H9 (cell line): Measurements from ENCODE around the gene LRRK1. TPM values are rescaled to one million over a fixed set of nuclear protein-coding genes. Genes with fewer than 3 reads are reported as not detected.

ENCODE experiments used
- DNase-seq: peaks from one replicate; pipeline ENCODE4 v3.0.0-alpha.2; 2017
- H2AFZ ChIP-seq: one replicate; pipeline ENCODE4 v1.6.1; 2013; ENCODE audit warnings: mild to moderate bottlenecking, low read length, control low read depth, moderate library complexity
- H2AK5ac ChIP-seq: 2 replicates; pipeline ENCODE4 v1.6.1; 2013; ENCODE audit warnings: low read length, control low read depth, mixed read lengths; ENCODE audit not compliant: insufficient read length
- H2BK120ac ChIP-seq: one replicate; pipeline ENCODE4 v1.6.1; 2013; ENCODE audit warnings: low read depth, mild to moderate bottlenecking, low read length, control low read depth, inconsistent platforms; ENCODE audit not compliant: poor library complexity, severe bottlenecking
- H2BK12ac ChIP-seq: 2 replicates; pipeline ENCODE4 v1.6.1; 2013; ENCODE audit warnings: low read length, control low read depth, mixed read lengths, low read depth; ENCODE audit not compliant: insufficient read length
- H2BK15ac ChIP-seq: 2 replicates; pipeline ENCODE4 v1.6.1; 2013; ENCODE audit warnings: low read depth, low read length, control low read depth
- H2BK20ac ChIP-seq: one replicate; pipeline ENCODE4 v1.6.1; 2013; ENCODE audit warnings: low read depth, mild to moderate bottlenecking, low read length, control low read depth, inconsistent platforms; ENCODE audit not compliant: poor library complexity, severe bottlenecking
- H2BK5ac ChIP-seq: 2 replicates; pipeline ENCODE4 v1.6.1; 2013; ENCODE audit warnings: low read length, control low read depth, mixed read lengths; ENCODE audit not compliant: insufficient read length
- H3K14ac ChIP-seq: 2 replicates; pipeline ENCODE4 v1.6.1; 2013; ENCODE audit warnings: low read length, control low read depth; ENCODE audit not compliant: insufficient read depth
- H3K18ac ChIP-seq: 2 replicates; pipeline ENCODE4 v1.6.1; 2013; ENCODE audit warnings: low read depth, mild to moderate bottlenecking, mixed read lengths, low read length, control low read depth; ENCODE audit not compliant: insufficient read length
- H3K23ac ChIP-seq: 2 replicates; pipeline ENCODE4 v1.6.1; 2013; ENCODE audit warnings: low read length, control low read depth, mixed read lengths, low read depth; ENCODE audit not compliant: insufficient read length
- H3K23me2 ChIP-seq: 2 replicates; pipeline ENCODE4 v1.6.1; 2013; ENCODE audit warnings: low read depth, mild to moderate bottlenecking, mixed read lengths, low read length, control low read depth; ENCODE audit not compliant: insufficient read length, poor library complexity, severe bottlenecking
- H3K27ac ChIP-seq: 2 replicates; pipeline ENCODE4 v1.5.1; 2013; ENCODE audit warnings: low read length, control low read depth, mixed read lengths, low read depth; ENCODE audit not compliant: insufficient read length
- H3K27me3 ChIP-seq: 2 replicates; pipeline ENCODE4 v1.6.1; 2013; ENCODE audit warnings: low read length, control low read depth, inconsistent platforms; ENCODE audit not compliant: insufficient read depth
- H3K4ac ChIP-seq: 2 replicates; pipeline ENCODE4 v1.6.1; 2013; ENCODE audit warnings: low read depth, mild to moderate bottlenecking, control low read depth, inconsistent platforms, low read length, moderate library complexity
- H3K4me1 ChIP-seq: 2 replicates; pipeline ENCODE4 v1.6.1; 2013; ENCODE audit warnings: low read length, control low read depth, inconsistent platforms; ENCODE audit not compliant: insufficient read depth
- H3K4me2 ChIP-seq: 2 replicates; pipeline ENCODE4 v1.6.1; 2013; ENCODE audit warnings: low read length, control low read depth, mixed read lengths; ENCODE audit not compliant: insufficient read length, insufficient read depth
- H3K56ac ChIP-seq: 2 replicates; pipeline ENCODE4 v1.6.1; 2013; ENCODE audit warnings: low read depth, mild to moderate bottlenecking, mixed read lengths, low read length, control low read depth; ENCODE audit not compliant: insufficient read length
- H3K79me1 ChIP-seq: 2 replicates; pipeline ENCODE4 v1.6.1; 2013; ENCODE audit warnings: low read depth, mild to moderate bottlenecking, moderate library complexity, low read length, control low read depth, inconsistent platforms; ENCODE audit not compliant: insufficient read depth, poor library complexity, severe bottlenecking
- H3K79me2 ChIP-seq: 2 replicates; pipeline ENCODE4 v1.6.1; 2013; ENCODE audit warnings: low read length, control low read depth, inconsistent platforms; ENCODE audit not compliant: insufficient read depth
- H3K9ac ChIP-seq: 2 replicates; pipeline ENCODE4 v1.6.1; 2013; ENCODE audit warnings: low read length, control low read depth, mixed read lengths; ENCODE audit not compliant: insufficient read length; ENCODE audit errors: extremely low read depth
- H3K9me3 ChIP-seq: one replicate; pipeline ENCODE4 v1.6.1; 2013; ENCODE audit warnings: low read depth, low read length, inconsistent platforms; ENCODE audit not compliant: control insufficient read depth
- H3T11ph ChIP-seq: one replicate; pipeline ENCODE4 v1.6.1; 2013; ENCODE audit warnings: mild to moderate bottlenecking, low read length, control low read depth, inconsistent platforms
- H4K20me1 ChIP-seq: one replicate; pipeline ENCODE4 v1.6.1; 2013; ENCODE audit not compliant: control insufficient read depth, insufficient read length, insufficient read depth
- H4K5ac ChIP-seq: 2 replicates; pipeline ENCODE4 v1.6.1; 2013; ENCODE audit warnings: low read depth, mild to moderate bottlenecking, mixed read lengths, low read length, control low read depth; ENCODE audit not compliant: insufficient read length
- H4K8ac ChIP-seq: replicated peaks from 2 replicates; pipeline ENCODE4 v1.6.1; 2013; ENCODE audit warnings: low read length, control low read depth, mixed read lengths, low read depth; ENCODE audit not compliant: insufficient read length
- H4K91ac ChIP-seq: 2 replicates; pipeline ENCODE4 v1.6.1; 2013; ENCODE audit warnings: low read depth, mild to moderate bottlenecking, moderate library complexity, mixed read lengths, low read length, control low read depth; ENCODE audit not compliant: insufficient read length
- H3K27ac Mint-ChIP-seq, 3 experiments: 2 replicates in 2 of 3; 3 replicates in 1 of 3; pipeline ENCODE4 v1.8.0; 2020 to 2021; ENCODE audit warnings: mixed read lengths in 3 of 3, mild to moderate bottlenecking in 1 of 3, moderate library complexity in 1 of 3
- H3K27me3 Mint-ChIP-seq: 2 replicates; pipeline ENCODE4 v1.8.0; 2021; ENCODE audit warnings: low read depth, mild to moderate bottlenecking, moderate library complexity, mixed read lengths
- H3K36me3 Mint-ChIP-seq, 3 experiments: 2 replicates in 2 of 3; 3 replicates in 1 of 3; pipeline ENCODE4 v1.8.0; 2020 to 2021; ENCODE audit warnings: low read depth in 3 of 3, mixed read lengths in 3 of 3; ENCODE audit not compliant: insufficient read depth in 1 of 3
- H3K4me1 Mint-ChIP-seq, 2 experiments: 2 replicates each; pipeline ENCODE4 v1.8.0; 2020; ENCODE audit warnings: mixed read lengths in 2 of 2
- H3K4me3 Mint-ChIP-seq, 2 experiments: 2 replicates in 1 of 2; 3 replicates in 1 of 2; pipeline ENCODE4 v1.8.0; 2020 to 2021; ENCODE audit warnings: mild to moderate bottlenecking in 2 of 2, mixed read lengths in 2 of 2, moderate library complexity in 1 of 2
- H3K9me3 Mint-ChIP-seq, 2 experiments: 2 replicates in 1 of 2; 3 replicates in 1 of 2; pipeline ENCODE4 v1.8.0; 2020; ENCODE audit warnings: mild to moderate bottlenecking in 2 of 2, mixed read lengths in 2 of 2, moderate library complexity in 1 of 2
- WGBS: extraction: QIAGEN DNeasy Blood & Tissue Kit; methylation state at CpG from one replicate; pipeline ENCODE4 v1.1.7; 2013; ENCODE audit warnings: missing lambda C conversion rate, low lambda C conversion rate, mixed read lengths; ENCODE audit not compliant: insufficient read length; ENCODE audit errors: extremely low coverage; 5-methylcytosine and 5-hydroxymethylcytosine counted together
- total RNA-seq: library from RNA; stranded (reverse); gene quantifications from 2 replicates; pipeline ENCODE4 v1.2.1, GENCODE V29; 2021
- TF ChIP-seq, protein P1 (sequence below): fragments of 200-600 bp; sonication (generic); conservative IDR thresholded peaks from 3 replicates; pipeline ENCODE4 v1.8.0; 2021; ENCODE audit warnings: antibody characterized with exemption, mild to moderate bottlenecking

Gene LRRK1
- total RNA-seq, 1 experiment from 2014 or later: 4.0 TPM

DNA sequence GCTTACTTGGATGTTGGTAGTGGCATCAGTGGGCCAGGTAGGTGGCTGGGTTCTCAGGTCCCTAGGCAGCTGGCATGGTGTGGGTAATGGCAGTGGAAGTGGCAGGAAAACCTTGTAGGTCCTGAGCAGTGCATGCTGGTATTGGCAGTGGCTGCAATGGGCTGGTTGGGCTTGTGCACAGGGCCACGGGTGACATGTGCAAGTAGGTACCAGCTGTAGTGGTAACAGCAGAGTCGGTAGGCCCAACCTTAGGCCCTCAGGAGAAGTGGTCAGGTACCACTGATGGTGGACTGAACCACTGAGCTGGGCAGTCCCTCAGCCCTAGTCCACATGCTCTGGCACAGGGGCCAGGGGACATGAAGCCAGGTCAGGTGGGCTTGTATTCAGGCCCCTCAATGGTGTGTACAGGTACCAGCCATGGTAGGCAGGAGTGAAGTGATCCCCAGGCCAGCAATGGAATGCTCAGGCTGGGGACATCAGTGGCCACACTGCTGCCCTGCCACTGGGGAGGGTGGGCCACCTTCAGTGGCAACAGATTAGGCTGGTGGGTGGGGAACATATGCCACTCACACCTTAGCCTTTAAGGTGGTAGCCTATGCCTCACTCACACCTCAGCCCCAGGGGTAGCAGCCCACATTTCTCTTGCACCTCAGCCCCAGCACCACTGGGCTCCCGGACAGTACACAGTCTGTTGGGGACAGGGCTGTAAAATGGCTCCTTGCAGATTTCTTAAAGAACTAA lies 118.1 kb downstream of the LRRK1 start:
- no peak overlapping the region for H3K4ac ChIP-seq
- H3K27ac ChIP-seq: no peak overlapping the region
- Mint-ChIP-seq H3K27me3 (peaks cover 3% of the 10 kb centered on the region), H3K4me1 (no peaks in the 10 kb centered on the region), H3K9me3 (peaks cover 10 to 15% of the 10 kb centered on the region in 2 experiments; a peak in 4 of 5 replicates), H3K4me3 (no peak overlapping the region), H3K36me3 (no peaks in the 10 kb centered on the region; a peak in 1 of 7 replicates), H3K27ac (no peak overlapping the region)
- H2BK12ac ChIP-seq: no peak overlapping the region
- no peak overlapping the region for H2BK5ac ChIP-seq
- no peak overlapping the region for H2BK20ac ChIP-seq
- H3K14ac ChIP-seq: no peak overlapping the region; the same call in 1 of the 2 replicates
- no peaks in the 10 kb centered on the region for H3K79me2 ChIP-seq
- H4K5ac ChIP-seq: no peak overlapping the region
- no peaks in the 10 kb centered on the region for H3K9me3 ChIP-seq
- no peak overlapping the region for H3K56ac ChIP-seq
- no peak overlapping the region for H4K91ac ChIP-seq
- no peak overlapping the region for H2BK120ac ChIP-seq
- H3K23ac ChIP-seq: no peak overlapping the region
- no peak overlapping the region for H3T11ph ChIP-seq
- H3K9ac ChIP-seq: no peak overlapping the region
- peak; percentile 17 for DNase-seq
- H3K4me2 ChIP-seq: no peak overlapping the region
- H3K23me2 ChIP-seq: no peaks in the 10 kb centered on the region
- H2BK15ac ChIP-seq: no peak overlapping the region
- no CpG with 5 or more reads among the region's 3 CpGs for WGBS
- H4K8ac ChIP-seq: no peak overlapping the region
- no peaks in the 10 kb centered on the region for H3K27me3 ChIP-seq
- no peaks in the 10 kb centered on the region for H3K4me1 ChIP-seq
- TF ChIP-seq, protein P1, sequence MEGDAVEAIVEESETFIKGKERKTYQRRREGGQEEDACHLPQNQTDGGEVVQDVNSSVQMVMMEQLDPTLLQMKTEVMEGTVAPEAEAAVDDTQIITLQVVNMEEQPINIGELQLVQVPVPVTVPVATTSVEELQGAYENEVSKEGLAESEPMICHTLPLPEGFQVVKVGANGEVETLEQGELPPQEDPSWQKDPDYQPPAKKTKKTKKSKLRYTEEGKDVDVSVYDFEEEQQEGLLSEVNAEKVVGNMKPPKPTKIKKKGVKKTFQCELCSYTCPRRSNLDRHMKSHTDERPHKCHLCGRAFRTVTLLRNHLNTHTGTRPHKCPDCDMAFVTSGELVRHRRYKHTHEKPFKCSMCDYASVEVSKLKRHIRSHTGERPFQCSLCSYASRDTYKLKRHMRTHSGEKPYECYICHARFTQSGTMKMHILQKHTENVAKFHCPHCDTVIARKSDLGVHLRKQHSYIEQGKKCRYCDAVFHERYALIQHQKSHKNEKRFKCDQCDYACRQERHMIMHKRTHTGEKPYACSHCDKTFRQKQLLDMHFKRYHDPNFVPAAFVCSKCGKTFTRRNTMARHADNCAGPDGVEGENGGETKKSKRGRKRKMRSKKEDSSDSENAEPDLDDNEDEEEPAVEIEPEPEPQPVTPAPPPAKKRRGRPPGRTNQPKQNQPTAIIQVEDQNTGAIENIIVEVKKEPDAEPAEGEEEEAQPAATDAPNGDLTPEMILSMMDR: no peak
- no peak overlapping the region for H2AK5ac ChIP-seq
- no peaks in the 10 kb centered on the region for H3K79me1 ChIP-seq
- H3K18ac ChIP-seq: no peak overlapping the region
- no peaks in the 10 kb centered on the region for H4K20me1 ChIP-seq
- no peak overlapping the region for H2AFZ ChIP-seq
